Retinal pigment epithelial cell (primary cell): ENCODE results near the gene SPATS2.

Source experiments
- DNase-seq: peaks from one replicate; pipeline ENCODE4 v3.0.0-alpha.2; 2010; ENCODE audit warnings: low read depth
- H3K4me3 ChIP-seq: 2 replicates; pipeline ENCODE4 v1.5.1; 2011; ENCODE audit warnings: mild to moderate bottlenecking, low read length, control low read depth, moderate library complexity
- TF ChIP-seq, protein P1 (sequence below): conservative IDR thresholded peaks from 2 replicates; pipeline ENCODE4 v1.5.1; 2011; ENCODE audit warnings: low read depth, low read length, control low read depth, inconsistent platforms

SPATS2 gene

DNA sequence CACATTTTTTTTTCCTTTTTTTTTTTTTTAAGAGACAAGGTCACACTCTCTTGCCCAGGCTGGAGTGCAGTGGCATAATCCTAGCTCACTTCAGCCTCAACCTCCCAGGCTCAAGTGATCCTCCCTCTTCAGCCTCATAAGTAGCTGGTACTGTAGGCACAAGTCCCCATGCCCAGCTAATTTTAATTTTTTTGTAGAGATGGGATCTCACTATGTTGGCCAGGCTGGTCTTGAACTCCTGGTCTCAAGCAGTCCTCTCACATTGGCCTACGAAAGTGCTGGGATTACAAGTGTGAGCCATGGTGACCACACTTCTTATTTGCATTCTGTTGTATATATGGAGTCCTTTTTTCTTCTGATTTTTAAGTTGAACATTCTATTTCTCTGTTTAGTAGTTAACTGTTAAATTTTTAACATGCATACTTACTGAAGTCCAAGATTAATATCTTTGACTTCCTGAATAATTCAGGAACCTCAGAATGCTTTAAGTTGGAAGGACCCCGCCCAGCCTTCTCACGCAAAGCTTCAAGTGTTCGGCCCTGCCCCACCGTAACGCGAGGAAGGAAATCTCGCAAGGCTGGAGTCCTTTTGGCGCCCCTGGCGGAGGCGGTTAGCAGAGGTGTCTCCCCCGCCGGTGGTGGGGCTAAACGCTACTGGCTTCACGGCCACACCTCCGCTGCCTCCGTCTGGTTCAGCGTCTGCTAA is 21.6 kb downstream of the SPATS2 start:
- TF ChIP-seq, protein P1, sequence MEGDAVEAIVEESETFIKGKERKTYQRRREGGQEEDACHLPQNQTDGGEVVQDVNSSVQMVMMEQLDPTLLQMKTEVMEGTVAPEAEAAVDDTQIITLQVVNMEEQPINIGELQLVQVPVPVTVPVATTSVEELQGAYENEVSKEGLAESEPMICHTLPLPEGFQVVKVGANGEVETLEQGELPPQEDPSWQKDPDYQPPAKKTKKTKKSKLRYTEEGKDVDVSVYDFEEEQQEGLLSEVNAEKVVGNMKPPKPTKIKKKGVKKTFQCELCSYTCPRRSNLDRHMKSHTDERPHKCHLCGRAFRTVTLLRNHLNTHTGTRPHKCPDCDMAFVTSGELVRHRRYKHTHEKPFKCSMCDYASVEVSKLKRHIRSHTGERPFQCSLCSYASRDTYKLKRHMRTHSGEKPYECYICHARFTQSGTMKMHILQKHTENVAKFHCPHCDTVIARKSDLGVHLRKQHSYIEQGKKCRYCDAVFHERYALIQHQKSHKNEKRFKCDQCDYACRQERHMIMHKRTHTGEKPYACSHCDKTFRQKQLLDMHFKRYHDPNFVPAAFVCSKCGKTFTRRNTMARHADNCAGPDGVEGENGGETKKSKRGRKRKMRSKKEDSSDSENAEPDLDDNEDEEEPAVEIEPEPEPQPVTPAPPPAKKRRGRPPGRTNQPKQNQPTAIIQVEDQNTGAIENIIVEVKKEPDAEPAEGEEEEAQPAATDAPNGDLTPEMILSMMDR = peak; percentile 26
- no peak for DNase-seq
- no peak overlapping the region for H3K4me3 ChIP-seq

DNA sequence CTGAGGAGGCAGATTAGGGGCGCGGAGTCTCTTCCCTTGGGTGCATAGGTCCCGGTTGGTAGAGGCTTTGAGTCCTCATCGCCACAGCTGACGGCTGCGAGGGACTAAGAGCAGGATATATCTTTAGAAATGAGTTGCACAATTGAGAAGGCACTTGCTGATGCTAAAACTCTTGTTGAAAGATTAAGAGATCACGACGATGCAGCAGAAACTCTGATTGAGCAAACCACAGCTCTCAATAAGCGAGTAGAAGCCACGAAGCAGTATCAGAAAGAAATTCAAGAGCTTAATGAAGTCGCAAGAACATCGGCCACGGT is 22.1 kb downstream of the SPATS2 start:
- TF ChIP-seq, protein P1 = no peak
- H3K4me3 ChIP-seq = no peak overlapping the region
- no peak for DNase-seq

DNA sequence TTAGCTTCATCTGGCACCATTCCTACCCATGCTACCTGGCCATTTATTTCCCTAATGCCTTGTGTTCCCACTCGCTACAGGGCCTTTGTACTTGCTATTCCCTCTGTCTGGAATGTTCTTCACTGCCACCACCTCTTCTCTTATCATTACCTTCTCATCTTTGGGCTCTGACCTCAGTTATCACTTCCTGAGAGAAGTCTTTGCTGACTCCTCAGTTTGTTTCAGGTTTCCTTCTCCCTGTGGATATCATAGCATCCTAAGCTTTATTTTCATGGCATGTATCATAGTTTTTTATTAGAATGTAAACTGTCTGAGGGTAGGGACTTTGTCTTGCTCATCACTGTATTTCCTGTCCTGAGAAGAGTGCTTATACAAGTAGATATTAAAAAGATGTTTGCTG is 29.7 kb downstream of the SPATS2 start:
- TF ChIP-seq, protein P1 = no peak
- H3K4me3 ChIP-seq = no peak overlapping the region
- no peak for DNase-seq

DNA sequence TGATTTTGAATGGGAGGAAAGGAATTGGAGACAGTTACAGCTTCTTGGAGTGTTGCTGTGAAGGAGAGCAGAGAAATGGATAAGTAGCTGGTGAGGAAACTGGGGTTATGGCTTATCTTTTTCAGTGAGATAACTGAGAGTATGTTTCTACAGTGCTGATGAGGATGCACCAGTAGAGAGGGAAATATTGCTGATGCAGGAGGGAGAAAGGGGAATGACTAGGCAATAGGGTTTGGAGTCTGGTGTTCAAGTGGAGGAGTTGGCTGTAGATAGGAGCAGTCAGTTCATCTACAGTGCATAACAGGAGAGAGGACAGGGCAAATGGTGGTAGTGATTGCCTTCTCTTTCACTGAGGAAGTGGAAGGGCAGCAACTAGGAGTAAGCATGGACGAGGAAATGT is 33.0 kb downstream of the SPATS2 start:
- TF ChIP-seq, protein P1 = no peak
- H3K4me3 ChIP-seq = no peak overlapping the region
- DNase-seq = no peak

DNA sequence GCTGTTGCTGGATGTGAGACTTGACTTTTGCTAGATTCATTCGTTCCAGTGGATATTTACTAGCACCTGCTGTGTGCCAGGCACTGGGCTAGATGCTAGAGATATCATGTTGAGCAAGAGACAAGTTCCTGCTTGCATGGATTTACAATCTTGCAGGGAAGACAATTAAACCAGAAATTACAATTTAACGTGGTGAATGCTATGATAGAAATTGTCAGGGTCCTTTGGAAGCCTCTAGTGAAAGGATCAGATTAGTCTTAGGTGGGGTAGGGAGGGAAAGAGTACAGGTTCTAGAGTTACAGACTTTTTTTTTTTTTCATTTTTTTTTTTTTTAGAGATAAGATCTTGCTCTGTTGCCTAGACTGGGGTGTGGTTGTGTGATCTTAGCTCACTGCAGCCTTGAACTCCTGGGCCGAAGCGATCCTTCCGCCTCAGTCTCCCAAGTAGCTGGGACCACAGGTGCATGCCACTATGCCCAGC is 36.7 kb downstream of the SPATS2 start:
- no peak for DNase-seq
- no peak overlapping the region for H3K4me3 ChIP-seq
- TF ChIP-seq, protein P1 = no peak

DNA sequence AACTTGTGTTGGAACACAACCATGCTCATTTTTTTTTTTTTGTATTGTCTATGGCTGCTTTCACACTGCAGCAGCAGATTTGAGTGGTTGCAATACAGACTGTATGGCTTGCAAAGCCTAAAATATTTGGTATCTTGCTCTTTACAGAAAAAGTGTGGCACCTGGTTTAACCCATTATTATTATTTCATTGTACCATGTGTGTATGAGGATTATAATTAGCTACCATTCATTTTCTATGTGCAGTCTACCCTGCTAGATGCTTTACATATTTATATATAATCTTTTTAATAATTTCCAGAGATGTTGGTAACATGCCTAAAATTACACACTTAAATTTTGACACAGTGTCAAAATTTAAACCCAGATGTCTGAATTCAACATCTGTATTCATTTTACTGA is 37.7 kb downstream of the SPATS2 start:
- no peak for DNase-seq
- no peak overlapping the region for H3K4me3 ChIP-seq
- TF ChIP-seq, protein P1 = no peak

DNA sequence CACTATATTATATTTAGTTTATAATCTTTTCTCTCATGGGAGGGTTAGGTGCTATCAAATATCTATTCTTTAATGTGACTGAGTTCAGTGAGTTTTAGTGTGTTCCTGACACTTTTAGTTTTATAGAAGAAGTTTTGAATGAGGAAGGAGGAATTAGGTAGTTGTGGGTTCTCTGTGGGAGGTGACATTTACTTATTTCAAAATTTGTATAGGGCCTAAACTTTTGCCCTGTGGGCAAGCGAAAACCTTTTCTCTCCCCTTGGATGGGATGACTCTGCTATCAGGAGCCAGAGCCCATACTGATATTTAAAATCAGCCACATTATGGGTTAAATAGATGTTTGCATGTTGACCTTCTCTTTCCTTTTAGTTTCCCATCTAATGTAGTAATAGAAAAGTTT is 43.6 kb downstream of the SPATS2 start:
- TF ChIP-seq, protein P1 = no peak
- no peak overlapping the region for H3K4me3 ChIP-seq
- DNase-seq = no peak
